GOT3 (cell line): Measurements from ENCODE around the gene LRIG3.
"Not testable (repeated sequence)": the region's sequence is repeated elsewhere in the genome, so short reads cannot be mapped to it uniquely, and the experiment has no call there.

Experiments used
- DNase-seq: peaks from one replicate; lab custom pipeline; 2025; ENCODE audit warnings: mixed read lengths; lab: John Stamatoyannopoulos, UW

LRIG3 gene

DNA sequence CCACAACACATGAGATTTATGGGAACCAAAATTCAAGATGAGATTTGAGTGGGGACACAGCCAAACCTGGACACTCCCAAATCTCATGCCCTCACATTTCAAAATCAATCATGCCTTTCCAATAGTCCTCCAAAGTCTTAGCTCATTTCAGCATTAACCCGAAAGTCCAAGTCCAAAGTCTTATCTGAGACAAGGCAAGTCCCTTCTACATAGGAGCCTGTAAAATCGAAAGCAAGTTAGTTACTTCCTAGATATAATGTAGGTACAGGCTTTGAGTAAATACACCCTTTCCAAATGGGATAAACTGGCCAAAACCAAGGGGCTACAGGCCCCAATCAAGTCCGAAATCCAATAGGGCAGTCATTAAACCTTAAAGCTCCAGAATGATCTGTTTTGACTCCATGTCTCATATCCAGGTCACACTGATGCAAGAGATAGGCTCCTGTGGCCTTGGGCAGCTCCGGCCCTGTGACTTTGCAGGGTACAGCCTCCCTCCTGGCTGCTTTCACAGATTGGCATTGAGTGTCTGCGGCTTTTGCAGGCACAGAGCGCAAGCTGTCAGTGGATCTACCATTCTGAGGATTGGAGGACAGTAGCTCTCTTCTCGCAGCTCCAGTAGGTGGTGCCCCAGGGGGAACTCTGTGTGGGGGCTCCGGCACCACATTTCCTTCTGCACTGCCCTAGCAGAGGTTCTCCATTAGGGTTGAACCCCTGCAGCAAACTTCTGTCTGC, 60.1 kb downstream of the LRIG3 start:
- no peak for DNase-seq

DNA sequence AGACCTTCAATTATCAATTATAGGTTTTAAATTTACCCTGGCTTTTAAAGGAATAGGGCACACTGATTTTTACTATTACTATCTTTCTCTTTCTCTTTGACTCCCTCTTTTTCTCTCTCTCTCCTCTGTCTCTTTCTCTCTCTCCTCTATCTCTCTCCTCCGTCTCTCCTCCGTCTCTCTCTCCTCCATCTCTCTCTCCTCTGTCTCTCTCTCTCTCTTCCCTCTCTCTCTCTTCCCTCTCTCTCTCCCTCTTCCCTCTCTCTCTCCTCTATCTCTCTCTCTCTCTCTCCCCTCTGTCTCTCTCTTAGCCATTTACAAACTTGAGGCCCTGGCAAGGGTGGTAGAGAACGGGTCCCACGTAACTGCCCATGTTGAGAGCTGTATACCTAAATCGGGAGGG, 62.3 kb downstream of the LRIG3 start:
- DNase-seq: no peak

DNA sequence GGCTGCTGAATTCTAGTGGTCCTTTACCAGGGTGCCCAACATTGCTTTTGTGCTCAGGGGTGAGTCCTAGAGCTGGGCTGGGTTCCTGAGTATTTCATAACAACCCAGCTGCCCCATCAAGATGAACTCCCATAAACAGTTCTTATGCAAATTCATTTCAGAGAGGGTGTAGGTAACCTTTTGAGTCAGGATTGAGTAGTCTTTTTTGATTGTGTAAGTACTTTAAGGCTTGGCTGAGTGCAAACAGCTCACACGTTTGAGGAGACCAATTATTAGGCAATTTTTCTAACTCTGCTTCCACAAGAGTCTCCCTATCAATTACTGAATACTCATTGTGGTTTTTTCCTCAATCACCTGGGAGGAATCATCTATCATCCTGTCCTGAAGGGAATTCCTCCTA, 63.1 kb downstream of the LRIG3 start:
- DNase-seq: not testable (repeated sequence)

DNA sequence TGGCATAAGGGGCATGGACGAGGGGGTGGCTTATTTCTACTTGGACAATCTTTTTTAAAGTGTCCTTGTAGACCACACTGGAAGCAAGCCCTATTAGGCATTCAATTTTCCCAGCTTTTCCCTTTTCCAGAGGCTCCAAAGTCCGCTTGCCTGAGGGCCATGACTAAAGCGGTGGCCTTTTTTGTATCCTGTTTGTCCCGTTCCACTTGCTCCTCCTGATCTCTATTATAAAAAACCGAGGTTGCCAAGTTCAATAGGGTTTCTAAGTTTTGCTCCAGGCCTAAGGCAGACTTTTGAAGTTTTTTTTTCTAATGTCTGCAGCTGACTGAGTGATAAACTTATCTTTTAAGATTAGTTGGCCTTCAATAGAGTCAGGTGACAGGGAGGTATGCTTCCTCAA, 64.7 kb downstream of the LRIG3 start:
- DNase-seq: not testable (repeated sequence)

DNA sequence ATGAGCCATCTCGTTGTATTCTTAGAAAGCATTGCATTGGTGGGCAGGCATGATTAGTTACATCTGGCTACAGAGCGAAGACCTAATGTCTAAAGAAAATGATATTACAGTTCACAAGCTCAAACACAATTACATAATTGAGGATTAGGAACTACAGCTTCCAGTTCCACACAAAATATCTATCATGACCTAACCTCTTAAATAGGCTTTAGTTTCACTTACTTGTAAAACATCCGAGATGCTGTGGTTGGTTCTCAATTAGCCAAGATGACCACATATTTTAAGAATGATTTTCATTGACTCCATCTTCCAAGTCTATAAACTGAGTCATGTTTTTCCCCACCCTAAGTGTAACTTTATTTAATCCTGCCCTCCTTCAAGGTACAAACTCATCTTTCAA, 69.5 kb downstream of the LRIG3 start:
- DNase-seq: no peak

DNA sequence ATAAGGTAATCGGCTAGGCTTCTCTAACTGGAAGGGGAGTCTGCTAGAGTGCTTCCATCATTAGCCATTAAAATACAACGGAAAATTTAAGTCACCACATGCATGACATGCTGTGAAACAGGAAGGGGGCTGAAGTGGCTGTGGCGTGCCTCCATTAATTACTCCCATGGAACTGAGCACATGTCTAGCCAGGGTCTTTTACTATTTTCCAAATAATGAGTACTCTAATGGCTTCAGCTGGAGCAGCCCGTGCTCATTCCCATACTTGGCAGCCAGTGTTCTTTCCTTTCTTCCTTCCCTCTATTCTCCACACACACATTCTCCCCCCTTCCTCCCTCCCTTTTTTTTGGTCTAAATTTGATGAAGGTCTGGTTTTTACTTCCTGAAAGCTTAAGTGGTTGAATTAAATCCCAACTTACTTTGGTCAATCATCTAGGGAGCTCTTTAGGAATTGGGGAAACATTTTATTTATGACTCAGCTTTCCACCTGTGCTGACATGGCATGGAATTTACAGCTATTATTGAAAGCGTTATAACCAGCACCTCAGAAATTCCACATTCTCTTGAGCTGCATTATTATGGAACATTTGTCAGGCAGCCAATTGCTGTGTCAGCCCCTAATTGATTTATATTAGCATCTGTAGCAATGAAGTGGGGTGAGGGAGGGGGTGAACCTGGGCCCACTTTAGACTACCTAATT, 72.3 kb downstream of the LRIG3 start:
- no peak for DNase-seq

DNA sequence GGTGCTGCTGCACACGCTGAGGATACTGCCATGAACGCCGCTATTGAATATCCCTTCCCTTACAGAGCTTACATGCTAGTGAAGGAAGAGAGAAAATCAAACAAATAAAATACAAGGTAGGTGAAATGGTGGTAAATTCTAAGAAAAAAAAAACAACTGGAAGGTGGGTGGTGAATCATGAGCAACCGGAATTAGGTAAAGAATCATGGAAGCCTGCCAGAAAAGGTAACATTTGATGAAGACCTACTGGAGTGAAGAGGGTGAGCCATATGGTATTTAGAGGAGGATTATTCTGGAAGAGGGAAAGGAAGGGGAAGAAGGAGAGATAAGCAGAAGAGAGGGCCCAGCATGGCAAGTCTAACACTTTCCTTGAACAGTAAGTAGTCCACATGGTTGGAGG, 76.1 kb downstream of the LRIG3 start:
- DNase-seq: no peak

DNA sequence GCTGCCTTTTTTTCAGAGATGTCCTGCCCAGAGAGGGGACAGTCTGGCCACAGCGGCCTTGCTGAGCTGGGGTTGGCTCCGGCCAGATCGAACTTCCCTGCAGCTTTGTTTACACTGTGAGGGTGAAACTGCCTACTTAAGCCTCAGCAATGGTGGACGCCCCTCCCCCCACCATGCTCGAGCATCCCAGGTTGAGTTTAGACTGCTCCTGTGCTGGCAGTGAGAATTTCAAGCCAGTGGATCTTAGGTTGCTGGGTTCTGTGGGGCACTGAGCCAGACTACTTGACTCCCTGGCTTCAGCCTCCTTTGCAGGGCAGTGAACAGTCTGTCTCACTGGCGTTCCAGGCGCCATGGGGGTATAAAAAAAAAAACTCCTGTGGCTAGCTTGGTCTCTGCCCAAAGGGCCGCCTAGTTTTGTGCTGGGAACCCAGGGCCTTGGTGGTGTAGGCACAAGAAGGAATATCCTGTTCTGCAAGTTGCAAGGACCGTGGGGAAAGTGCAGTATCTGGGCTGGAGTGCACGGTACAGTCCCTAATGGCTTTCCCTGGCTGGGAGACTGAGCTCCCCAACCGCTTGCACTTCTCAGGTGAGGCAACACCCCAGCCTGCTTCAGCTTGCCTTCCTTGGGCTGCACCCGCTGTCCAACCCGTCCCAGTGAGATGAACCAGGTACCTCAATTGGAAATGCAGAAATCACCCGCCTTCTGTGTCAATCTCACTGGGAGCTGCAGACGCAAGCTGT, 79.1 kb downstream of the LRIG3 start:
- DNase-seq: no peak

DNA sequence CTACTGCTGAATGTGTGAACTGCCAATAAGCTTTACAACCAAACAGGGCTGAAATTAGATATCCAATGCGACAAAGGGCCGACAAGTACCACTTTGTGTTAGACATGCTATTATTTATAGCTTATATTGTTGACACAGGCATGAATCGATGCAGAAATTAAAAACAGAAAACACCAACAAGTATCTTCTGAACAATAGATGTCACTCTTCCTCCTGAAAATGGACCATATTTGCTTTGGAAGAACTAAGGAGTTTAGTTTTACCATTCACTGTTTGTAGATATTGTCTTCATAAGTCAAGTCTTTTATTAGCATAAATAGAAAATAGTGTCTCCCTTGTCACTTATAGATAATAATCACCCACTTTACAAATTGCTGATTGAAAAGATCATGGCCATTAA, 86.5 kb downstream of the LRIG3 start:
- DNase-seq: no peak

DNA sequence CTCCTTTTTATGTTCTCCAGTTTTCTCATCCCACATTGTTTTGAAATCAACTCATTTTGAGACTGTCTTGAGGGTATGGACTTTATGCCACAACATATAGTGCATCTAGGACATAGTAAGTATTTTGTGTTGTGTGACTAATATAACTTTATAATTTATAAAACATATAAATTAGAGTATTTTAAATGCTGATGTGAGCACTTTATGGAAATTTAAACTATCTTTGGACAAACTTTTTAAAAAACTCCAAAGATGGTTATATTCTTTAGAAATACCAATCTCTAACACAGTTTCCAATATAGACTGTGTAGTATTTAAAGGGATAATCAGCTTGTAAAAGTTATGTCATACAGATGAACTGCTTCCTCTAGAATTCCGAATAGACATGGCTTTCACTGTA, 87.4 kb downstream of the LRIG3 start:
- no peak for DNase-seq
